Activated CD4-positive, alpha-beta T cell treated with anti-CD3 and anti-CD28 coated beads for 48 hours (primary cell): ENCODE measurements around the gene TNFAIP6.
"Not testable (repeated sequence)": the region's sequence is repeated elsewhere in the genome, so short reads cannot be mapped to it uniquely, and the experiment has no call there.

ENCODE experiments used
- DNase-seq: peaks from one replicate; pipeline ENCODE4 v3.0.0-alpha.2; 2020

TNFAIP6 gene

DNA sequence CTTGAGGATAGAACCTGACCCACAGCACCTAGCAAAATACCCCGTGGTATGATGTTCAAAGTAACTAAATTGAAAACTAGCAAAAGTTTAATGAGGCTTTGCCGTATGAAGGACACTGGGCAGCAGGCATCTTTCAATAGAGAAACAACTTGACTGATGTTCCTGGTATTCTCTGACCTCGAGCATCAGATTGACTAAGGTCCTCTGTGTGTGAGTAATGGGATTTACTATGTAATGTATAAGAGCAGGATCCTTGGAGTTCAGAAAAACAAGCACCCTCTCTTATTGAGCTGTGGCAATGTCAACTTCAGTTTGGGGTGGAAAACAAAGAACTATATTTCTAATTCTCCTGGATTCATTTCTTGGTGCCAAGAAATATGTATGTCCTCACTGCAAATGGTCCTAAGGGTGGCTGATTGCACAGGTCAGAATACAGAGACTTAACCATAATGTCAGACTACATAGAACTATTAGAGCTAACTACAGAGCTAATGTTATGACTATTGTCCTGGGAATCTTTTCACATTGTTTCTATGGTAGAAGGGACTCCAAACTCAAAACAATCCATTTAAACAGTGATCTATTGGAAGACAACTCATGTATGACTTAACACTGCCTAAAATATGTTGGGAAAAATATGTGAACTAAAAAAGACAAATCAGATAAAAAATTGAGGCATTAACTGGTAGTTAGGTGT is 4.4 kb downstream of the TNFAIP6 start:
- no peak for DNase-seq

DNA sequence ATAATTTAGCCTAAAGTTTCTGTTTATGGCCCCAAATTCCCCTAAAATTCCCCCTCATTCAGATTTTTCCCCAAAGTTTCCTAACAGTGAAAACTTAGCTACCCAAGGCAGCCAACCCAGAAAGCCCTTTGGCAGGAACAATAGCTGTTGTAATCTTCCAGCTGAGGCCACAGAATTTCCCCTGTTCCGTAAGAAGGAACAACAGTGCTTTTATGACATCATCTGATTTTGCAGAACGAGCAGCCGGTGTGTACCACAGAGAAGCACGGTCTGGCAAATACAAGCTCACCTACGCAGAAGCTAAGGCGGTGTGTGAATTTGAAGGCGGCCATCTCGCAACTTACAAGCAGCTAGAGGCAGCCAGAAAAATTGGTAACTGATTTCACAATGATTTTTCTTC is 6.3 kb downstream of the TNFAIP6 start:
- DNase-seq: no peak

DNA sequence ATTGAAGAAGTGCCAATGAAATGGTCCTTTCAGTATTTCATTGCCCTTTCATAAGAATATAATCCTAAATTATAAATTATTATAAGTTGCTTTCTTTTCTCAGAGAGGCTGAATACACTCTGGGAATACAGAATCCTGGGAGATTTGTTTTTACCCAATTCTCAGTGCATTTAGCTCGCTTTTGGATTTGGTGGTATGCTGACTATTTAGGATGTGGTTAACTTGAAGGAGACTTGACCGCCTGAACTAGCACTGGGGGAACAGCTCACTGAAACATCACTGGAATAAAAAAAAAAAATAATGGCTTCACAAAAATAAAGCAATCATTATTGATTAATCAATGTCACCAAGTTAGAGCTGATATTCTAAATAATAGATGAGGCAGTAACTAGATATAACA is 10.2 kb downstream of the TNFAIP6 start:
- no peak for DNase-seq

DNA sequence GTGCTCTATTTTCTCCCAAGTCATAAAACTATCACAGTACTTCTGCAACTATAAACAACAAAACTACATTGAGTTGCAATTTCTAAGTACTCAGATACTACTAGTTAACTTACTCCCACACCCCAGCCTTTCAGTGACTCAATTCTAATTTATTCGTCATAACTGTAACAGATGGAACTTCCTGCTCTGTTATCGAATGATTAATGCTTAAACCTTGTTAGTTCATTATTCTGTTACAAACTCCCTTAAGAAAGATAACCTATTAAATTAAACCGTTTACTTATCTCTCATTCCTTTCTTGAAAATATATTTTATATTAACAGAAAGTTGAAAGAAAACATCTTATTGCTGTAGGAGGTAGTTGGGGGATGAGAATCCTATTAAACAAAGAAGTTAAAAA is 17.0 kb downstream of the TNFAIP6 start:
- no peak for DNase-seq

DNA sequence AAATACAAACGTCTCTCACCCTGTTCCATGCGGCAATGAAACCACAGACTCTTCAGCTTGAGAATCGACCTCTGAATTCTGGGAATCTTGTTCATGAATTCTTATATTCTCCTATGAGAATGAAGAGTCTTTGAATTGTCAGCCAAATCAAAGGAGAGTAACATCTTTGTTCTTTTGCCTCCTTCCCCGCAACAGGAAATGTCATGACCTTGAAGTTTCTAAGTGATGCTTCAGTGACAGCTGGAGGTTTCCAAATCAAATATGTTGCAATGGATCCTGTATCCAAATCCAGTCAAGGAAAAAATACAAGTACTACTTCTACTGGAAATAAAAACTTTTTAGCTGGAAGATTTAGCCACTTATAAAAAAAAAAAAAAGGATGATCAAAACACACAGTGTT is 21.8 kb downstream of the TNFAIP6 start:
- no peak for DNase-seq

DNA sequence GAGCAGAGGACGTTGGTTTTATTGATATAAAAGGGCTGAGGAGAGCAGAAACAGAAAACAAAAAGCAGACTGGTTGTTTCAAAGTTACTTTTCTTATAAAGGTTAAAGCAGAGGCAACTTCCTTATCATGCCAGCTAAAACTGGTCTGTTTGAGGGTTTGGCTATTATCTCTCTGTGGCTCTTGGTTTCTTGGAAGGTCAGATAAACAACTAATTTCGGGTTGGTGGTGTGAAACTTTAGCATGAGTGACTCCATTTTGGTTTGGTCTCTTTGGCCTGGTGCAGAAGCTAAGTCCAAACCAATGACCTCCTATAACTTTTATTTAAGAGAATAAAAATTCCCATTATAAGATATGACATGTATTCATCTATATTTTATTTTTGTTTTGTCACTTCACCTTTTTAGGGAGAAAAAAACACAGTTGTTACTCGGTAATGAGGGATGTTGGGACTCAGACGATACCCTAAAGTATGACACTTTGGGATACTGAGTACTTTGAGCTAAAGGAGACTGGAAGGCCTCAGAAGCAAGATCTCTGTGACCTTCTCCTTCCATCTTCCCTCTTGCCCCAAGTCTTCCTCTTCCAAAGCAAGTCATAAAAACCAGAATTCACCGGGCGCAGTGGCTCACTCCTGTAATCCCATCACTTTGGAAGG is 23.3 kb downstream of the TNFAIP6 start:
- DNase-seq: no peak

DNA sequence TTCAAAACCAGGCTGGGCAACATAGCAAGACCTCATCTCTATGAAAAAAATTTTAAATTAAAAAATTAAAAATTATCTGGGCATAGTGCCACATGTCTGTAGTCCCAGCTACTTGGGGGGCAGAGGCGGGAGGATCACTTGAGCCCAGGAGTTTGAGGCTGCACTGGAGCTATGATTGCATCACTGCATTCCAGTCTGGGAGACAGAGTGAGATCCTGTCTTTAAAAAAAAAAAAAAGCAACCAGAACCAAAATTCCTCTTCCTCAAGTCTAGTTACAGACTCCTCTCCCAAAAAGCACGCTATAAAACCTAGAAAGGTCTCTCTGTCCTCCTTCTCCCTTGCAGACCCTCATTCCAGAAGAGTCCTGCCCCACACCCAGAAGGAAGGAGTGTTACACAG is 23.9 kb downstream of the TNFAIP6 start:
- DNase-seq: no peak

DNA sequence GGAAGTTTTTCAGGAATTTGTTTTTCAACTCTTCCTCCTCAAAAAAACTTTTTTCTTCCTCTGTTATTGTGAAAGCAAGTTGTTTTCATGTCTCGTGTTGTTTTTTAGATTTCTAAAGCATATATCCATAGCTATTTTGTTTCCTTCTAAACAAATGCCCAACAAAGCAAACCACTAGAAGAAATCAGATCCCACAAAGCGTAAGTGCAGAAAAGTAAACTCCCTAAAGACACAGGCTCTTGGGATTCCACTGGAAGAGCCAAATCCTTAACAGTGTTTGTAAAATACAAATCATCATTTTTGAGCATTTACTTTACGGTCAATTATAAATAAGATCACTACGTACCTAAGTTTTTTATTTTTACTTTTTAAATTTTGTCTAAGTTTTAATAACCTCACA is 30.6 kb downstream of the TNFAIP6 start:
- DNase-seq: no peak

DNA sequence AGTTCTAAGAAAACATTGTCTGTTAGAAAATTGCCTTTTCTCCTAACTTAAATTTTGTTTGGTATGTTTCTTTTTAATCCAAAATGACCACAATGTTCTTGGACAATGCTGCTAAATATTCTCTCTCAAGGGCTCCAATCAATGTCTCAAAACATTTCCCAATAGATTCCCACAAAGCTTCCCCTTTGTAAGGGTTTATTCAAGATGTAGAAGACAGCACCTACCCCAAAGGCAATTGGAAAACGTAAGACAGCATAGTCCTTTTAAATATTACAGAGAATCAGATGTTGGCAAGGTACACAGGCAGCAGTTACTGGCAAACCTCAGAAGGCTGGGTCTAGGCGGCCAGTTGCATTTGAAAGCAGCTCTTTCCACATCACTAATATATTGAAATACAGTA is 34.0 kb downstream of the TNFAIP6 start:
- no peak for DNase-seq

DNA sequence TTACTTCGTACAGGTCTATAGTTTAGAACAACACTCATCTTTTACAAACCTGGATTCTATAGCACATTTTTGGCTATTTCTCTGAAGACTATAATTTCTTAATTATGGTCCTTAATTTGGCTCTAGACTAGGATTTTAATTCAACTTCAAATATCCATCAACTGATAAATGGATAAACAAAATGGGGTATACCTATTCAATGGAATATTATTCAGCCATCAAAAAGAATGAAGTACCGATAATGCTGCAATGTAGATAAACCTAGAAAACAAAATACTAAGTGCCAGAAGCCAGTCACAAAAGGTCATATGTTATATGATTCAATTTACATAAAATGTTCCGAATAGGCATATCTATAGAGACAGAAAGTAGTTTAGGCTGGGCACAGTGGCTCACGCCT is 37.1 kb downstream of the TNFAIP6 start:
- no peak for DNase-seq

DNA sequence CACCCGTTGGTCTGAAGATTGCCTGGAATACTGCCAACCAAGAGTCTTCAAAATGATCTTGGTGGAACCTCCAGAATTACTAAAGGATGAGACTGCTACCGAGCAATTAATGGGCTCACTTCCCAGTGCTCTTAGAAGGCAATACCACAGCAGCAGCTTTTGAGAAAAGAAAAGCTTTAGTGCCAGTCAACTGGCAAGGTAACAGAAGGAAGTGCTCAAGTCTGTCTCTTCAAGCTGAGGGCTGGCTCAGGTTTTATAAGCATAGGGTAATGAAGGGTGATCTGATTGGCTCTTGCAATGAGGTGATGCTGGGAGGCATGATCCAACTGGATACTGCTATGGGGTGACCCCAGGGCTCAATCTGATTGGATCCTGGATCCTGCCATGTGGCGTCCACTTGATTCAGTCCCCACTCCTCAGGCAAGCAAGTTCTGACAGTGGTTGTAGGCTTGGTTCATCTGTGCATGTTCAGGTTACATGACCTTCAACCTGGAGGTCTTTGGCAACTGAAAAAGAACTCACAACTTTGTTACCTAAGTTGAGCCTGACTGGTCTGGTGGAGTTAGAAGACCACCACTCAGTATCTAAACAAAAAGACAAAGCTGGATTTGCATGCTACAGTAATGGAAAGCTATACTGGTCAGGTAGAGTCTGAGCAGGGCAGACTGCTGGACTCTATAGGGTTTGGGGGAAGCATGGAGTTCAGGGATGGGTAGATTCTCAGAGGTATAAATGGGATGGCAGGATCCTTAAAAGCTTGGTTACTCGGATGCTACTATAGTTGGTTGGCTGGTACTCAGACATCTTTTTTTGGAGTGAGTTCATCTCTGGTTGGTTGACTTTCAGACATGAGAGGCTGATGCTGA is 38.4 kb downstream of the TNFAIP6 start:
- no peak for DNase-seq

DNA sequence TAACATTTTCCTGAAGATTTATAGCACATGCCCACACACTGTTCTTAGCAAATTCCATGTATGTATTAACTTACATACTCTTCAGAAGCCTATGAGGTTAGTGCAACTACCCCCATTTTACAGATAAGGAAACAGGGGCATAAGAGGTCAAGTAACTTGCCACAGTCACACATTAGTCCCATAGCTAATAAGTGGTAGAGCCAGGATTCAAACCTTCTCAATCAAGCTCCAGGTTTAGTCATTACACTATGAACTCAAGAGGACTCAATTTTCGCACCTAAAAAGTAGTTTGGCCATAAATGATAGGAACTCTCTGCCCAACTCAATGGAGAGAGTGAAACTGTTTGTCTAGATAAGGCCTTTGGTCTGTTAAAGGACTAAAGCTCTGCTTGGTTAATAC is 42.6 kb downstream of the TNFAIP6 start:
- no peak for DNase-seq

DNA sequence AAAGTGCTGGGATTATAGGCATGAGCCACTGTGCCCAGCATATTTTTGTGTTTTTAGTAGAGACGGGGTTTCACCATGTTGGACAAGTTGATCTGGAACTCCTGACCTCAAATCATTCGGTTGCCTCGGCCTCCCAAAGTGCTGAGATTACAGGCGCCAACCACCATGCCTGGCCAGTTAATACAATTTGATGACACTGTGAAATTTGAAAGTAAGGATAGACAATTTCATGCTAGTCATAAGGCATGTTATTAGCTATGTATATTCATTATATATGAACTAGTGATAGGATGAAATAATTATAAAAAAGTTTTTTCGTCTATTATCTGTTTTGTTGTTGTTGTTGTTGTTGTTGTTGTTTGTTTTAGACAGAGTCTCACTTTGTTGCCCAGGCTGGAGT is 43.8 kb downstream of the TNFAIP6 start:
- DNase-seq: no peak

DNA sequence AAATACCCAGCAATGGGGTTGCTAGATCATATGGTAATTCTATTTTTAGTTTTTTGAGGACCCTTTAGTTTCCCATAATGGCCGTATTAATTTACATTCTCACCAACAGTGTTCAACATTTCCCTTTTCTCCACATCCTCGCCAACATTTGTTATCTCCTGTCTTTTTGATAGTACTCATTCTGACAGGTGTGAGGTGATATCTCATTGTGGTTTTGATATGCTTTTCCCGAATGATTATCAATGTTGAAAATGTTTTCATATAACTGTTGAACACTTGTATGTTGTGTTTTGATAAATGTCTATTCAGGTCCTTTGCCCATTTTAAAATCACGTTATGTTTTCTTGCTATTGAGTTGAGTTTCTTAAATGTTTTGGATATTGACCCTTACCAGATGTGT is 46.5 kb downstream of the TNFAIP6 start:
- no peak for DNase-seq

DNA sequence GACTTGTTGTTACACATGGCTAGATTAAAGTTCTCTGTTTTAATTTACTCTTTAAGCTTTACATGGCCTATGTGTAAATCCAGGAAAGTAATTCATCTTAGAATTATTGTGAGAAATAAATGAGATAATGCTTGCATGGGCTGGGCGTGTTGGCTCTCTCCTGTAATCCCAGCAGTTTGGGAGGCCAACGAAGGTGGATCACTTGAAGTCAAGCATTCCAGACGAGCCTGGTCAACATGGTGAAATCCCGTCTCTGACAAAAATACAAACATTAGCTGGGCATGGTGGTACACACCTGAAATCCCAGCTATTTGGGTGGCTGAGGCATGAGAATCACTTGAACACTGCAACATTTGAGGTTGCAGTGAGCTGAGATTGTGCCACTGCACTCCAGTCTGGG is 48.0 kb downstream of the TNFAIP6 start:
- DNase-seq: no peak

DNA sequence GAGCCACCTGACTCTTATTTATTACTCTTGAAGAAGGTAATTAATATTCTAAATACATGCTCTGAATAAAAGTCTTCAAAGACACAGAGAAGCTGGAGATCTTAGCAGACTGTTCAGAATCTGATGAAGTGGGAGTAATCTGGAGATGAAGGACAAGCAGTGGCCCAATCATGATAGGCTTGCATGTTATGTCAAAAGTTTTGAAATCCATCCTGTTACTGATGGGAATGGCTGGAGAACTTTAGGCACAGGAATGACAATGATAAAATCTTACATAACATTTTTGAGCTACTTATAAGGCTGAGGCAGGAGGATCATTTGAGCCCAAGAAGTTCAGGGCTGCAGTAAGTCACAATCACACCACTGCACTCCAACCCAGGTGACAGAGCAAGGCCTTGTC is 49.9 kb downstream of the TNFAIP6 start:
- DNase-seq: no peak

DNA sequence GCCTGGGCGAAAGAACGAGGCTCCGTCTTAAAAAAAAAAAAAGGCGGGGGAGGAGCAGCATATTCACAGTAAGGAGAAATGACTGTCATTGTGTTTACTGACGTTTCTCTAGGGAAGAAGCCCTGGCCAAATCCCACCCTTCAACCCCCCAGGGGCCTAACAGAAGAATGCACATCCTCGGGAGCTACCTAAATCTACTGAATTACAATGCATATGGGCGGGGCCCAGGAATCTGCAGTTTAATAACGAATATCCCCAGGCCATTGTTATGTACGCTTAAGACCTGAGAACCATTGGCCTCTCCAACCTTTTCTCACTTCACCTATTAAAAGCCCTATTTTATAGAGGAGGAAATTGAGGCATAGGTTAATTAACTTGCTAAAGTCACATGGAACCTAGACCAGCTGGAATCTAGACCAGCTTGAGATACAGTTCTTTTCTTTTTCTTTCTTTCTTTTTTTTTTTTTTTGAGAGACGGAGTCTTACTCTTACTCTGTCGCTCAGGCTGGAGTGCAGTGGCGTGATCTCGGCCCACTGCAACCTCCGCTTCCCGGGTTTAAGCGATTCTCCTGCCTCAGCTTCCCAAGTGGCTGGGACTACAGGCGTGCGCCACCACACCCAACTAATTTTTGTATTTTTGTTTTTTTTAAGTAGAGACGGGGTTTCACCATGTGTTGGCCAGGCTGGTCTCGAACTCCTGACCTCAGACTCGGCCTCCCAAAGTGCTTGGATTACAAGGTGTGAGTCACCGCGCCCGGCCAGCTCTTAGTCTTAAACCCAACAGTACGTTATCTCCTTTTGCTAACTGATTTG is 51.6 kb downstream of the TNFAIP6 start:
- DNase-seq: peak; percentile 11

DNA sequence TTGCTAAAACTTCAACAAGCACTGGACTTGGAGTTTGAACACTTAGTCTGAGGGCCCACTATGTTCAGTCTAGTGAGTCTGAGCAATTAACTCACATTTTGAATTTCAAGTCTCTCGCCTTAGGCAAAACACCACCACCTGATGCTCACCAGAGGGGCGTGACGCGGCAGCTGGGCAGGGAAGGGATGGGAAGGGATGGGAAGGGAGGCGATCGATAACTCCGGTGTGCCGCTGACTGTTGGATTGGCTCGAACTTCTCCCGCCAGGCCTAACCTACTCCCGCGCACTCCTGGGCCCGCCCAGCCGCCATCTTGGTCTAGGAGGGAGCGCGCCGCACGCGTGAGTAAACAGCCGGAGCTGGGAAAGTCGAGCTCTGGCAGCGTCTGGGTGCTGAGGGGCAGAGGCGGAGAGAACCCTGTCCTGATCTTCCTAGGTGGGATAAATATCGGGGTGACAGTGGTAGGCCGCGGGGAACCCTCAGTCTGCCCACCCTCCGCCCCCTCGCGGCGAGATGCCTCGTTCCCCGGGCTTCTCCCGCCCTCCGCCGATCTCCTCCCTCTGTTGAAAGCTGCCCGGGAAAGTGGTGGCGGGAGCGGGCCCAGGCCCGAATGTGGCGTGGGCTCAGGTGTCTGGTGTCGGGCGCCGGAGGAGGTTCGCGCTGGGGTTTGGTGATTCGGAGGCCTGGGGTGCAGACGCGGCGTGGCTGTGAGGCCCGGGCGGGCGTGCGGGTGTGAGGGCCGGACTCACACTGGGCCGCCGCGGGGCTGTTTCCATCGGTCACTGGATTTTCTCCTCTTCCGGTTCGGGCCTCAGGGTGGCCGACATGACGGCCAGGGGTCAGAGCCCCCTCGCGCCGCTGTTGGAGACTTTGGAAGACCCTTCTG is 52.5 kb downstream of the TNFAIP6 start, which contains the start of gene RIF1:
TSS of gene RIF1 (plus strand) at position 302 of the 884 bp plus-strand sequence. CDS start at position 824, 522 bp downstream.
- DNase-seq: peak; percentile 91

DNA sequence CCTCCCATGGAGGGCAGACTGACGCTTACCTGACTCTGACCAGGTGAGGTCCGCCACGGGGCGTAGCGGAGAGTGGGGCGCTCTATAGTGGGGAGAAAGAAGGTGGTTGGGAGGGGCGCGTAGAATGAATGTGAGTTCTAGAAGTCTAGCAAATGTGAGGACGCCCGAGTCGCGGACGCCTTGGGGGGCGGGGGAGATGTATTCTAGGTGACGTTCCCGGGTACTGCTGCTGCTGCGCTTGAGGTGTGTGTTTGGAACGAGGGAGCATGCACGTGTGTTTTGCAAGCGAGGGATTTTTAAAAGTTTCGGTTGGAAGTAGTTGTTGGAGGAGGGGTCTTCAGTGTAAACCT is 53.1 kb downstream of the TNFAIP6 start:
- DNase-seq: peak; percentile 62

DNA sequence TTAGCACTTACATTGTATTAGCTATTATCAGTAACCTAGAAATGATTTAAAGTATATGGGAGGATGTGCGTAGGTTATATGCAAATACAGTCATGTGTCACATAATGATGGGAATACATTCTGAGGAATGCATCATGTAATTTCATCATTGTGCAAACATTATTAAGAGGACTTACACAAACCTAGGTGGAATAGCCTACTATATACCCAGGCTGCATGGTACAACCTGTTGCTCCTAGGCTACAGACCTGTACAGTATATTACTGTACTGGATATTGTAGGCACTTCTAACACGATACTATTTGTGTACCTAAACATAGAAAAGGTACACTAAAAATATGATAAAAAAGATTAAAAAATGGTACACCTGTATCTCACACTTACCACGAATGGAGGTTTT is 60.3 kb downstream of the TNFAIP6 start:
- DNase-seq: no peak

DNA sequence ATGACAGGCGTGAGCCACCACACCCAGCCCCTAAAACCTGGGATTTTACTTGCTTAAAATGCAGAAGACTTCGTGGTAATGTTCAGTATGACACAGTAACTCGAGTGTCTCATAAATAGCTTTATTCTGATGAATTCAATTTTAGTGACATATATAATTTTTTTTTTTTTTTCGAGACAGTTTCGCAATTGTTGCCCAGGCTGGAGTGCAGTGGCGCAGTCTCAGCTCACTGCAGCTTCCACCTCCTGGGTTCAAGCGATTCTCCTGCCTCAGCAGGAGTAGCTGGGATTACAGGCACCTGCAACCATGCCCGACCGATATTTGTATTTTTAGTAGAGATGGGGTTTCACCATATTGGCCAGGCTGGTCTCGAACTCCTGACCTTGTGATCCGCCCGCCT is 64.3 kb downstream of the TNFAIP6 start:
- DNase-seq: not testable (repeated sequence)

DNA sequence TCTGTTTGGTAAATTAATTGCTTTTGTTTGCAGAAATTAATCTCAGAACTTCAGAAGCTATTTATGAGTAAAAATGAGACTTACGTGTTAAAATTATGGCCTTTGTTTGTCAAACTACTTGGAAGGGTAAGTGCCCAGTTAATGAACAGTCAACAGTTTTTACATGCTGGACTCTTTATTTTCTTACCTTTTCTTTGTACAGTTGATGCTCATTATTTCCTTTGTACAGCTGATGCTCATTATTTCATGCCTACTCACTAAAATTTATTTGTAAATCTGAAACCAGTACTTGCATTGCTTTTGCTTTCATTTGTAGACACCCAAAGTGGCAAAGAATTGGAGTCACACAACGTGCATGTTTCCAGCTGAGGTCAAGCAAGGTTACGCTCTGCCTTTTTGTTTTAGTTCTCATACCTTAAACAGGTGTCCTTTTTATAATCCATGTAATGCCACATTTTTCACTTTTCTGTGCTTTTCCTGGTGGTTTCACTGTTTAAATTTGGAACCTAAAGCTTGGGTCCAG is 65.6 kb downstream of the TNFAIP6 start:
- DNase-seq: no peak
